K562 (cell line): ENCODE data around the gene OR2V2. TPM values are rescaled to one million over a fixed set of nuclear protein-coding genes. Genes with fewer than 3 reads are reported as not detected.

ENCODE experiments used
- CBX3 ChIP-seq, 2 experiments: IDR thresholded peaks; 1 replicate in 1 of 2; 2 replicates in 1 of 2; pipeline ENCODE4 v1.6.1; 2012; ENCODE audit warnings: inconsistent platforms in 2 of 2, low read length in 2 of 2, borderline replicate concordance in 1 of 2, control low read depth in 1 of 2
- CCNT2 ChIP-seq: IDR thresholded peaks from 2 replicates; pipeline ENCODE4 v1.6.1; 2011; ENCODE audit warnings: borderline replicate concordance, low read depth, mild to moderate bottlenecking, moderate library complexity, mixed read lengths, low read length; ENCODE audit not compliant: insufficient read length; ENCODE audit errors: extremely low read depth
- CGGBP1 ChIP-seq: fragments of 250-450 bp; sonication (Bioruptor Pico); IDR thresholded peaks from 2 replicates; pipeline ENCODE4 v1.9.0; 2021; ENCODE audit warnings: mild to moderate bottlenecking
- ESRRB ChIP-seq: fragments of 250-450 bp; sonication (Bioruptor Pico); IDR thresholded peaks from 2 replicates; pipeline ENCODE4 v1.5.0; 2020; ENCODE audit warnings: mild to moderate bottlenecking, moderate library complexity, borderline replicate concordance
- HDAC8 ChIP-seq: fragments of 450-650 bp; IDR thresholded peaks from 2 replicates; pipeline ENCODE4 v1.6.1; 2016; ENCODE audit warnings: mild to moderate bottlenecking, missing genetic modification characterization, moderate library complexity, missing compliant biosample characterization
- HMG20B ChIP-seq: fragments of 250-450 bp; sonication (Bioruptor Pico); IDR thresholded peaks from 2 replicates; pipeline ENCODE4 v1.5.0; 2021; ENCODE audit warnings: mild to moderate bottlenecking
- MEIS2 ChIP-seq: fragments of 450-650 bp; IDR thresholded peaks from 2 replicates; pipeline ENCODE4 v1.6.1; 2014; ENCODE audit warnings: mild to moderate bottlenecking; ENCODE audit not compliant: partially characterized antibody
- NFIX ChIP-seq: fragments of 250-450 bp; sonication (Bioruptor Pico); IDR thresholded peaks from 2 replicates; pipeline ENCODE4 v1.4.0; 2020; ENCODE audit warnings: low read depth, mild to moderate bottlenecking, moderate library complexity
- NR1H2 ChIP-seq: sonication (generic); formaldehyde crosslinking; IDR thresholded peaks from 2 replicates; pipeline ENCODE4 v1.4.0; 2020; ENCODE audit warnings: mild to moderate bottlenecking, missing genetic modification reagents
- RFX1 ChIP-seq: fragments of 450-650 bp; IDR thresholded peaks from 2 replicates; pipeline ENCODE4 v1.6.1; 2016; ENCODE audit warnings: mild to moderate bottlenecking, moderate library complexity
- XRCC3 ChIP-seq: fragments of 450-650 bp; IDR thresholded peaks from 2 replicates; pipeline ENCODE4 v1.6.1; 2017; ENCODE audit warnings: mild to moderate bottlenecking, moderate library complexity
- ZEB2 ChIP-seq: fragments of 450-650 bp; IDR thresholded peaks from 2 replicates; pipeline ENCODE4 v1.6.1; 2016
- ZNF217 ChIP-seq: sonication (generic); formaldehyde crosslinking; IDR thresholded peaks from 2 replicates; pipeline ENCODE4 v1.8.0; 2022; ENCODE audit warnings: mild to moderate bottlenecking, missing genetic modification reagents
- polyA plus RNA-seq, 8 experiments: library from polyadenylated mRNA; depleted of rRNA in 4 of 8; stranded (reverse) in 5 of 8; unstranded in 3 of 8; fragments of >200 nt; fragmentation: Nextera tagmentation in 2 of 8; fragmentation: Illumina TruSeq in 1 of 8; extraction: Ambion mirVana in 2 of 8; extraction: Trizol in 1 of 8; gene quantifications; 2 replicates each; pipeline versions ENCODE4 v1.2.1 to v1.2.3, GENCODE V29; 2011 to 2014; ENCODE audit warnings: inconsistent platforms in 1 of 8, missing spikeins in 1 of 8
- total RNA-seq, 7 experiments: library from RNA; depleted of rRNA in 6 of 7; stranded (reverse); fragments of >200 nt in 6 of 7; fragmentation: Illumina TruSeq in 2 of 7; extraction: Trizol in 2 of 7; gene quantifications; 2 replicates each; pipeline versions ENCODE4 v1.2.1 to v1.2.3, GENCODE V29; 2011 to 2021; ENCODE audit warnings: low replicate concordance in 1 of 7
- TF ChIP-seq, protein P1 (sequence below): sonication (generic); formaldehyde crosslinking; IDR thresholded peaks from 2 replicates; pipeline ENCODE4 v1.8.0; 2023; ENCODE audit warnings: mild to moderate bottlenecking, missing genetic modification reagents
- TF ChIP-seq, protein P2 (sequence below): fragments of 450-650 bp; conservative IDR thresholded peaks from 2 replicates; pipeline ENCODE4 v1.6.1; 2016; ENCODE audit warnings: missing genetic modification characterization, low read depth, mild to moderate bottlenecking, missing compliant biosample characterization, moderate library complexity
- TF ChIP-seq, protein P3 (sequence below): fragments of 250-450 bp; sonication (Bioruptor Pico); IDR thresholded peaks from 2 replicates; pipeline ENCODE4 v1.4.0; 2020; ENCODE audit warnings: mild to moderate bottlenecking, moderate library complexity, borderline replicate concordance
- TF ChIP-seq, protein P4 (sequence below): fragments of 450-650 bp; formaldehyde crosslinking; IDR thresholded peaks from 2 replicates; pipeline ENCODE4 v1.4.0; 2022; ENCODE audit warnings: missing genetic modification characterization

Gene OR2V2
- total and polyA plus RNA-seq, 9 of the 15 experiments (the other 6 are each of a cell fraction or from before 2014, with no cell fraction given) = 0.01 TPM; not detected in 8

DNA sequence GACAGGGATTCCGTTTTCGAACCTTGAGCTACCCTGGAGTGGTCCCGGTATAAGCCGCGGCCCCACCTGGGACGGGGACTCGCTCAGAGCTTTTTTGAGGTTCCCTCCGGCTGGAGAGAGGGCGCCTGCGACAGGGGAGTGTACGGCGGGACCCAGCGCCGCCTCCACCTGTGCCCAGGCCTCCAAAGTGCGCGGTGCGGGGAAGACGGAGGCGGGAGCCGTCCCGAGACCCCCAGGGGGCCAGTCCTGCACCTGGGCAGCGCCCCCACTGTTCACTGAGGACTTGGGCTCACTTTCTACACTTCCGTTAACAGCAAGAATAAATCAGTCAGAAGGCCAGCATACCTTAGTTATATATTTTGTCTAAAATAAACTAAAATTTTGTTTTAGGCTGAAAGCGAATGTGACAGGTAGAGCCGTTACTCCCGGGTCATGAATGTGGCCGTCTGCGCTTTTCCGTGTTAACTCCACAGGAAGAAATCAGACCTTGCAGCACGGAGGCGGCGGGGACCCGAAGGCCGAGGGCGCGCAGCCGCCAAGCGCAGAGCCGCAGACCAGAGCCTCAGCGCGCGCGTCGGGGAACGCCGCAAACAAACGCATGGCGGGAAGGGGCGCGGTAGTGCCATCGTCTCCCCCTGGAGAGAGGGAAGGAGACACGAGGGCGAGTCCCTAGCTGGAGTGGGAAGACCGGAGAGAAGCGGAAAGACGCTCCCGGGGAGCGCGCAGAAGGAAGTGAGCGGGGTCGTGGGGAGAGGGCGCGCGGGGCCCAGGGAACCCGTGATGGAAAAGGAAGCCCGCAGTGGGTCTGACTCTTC is 43.5 kb downstream of the OR2V2 start (continued):
- TF ChIP-seq, protein P1, sequence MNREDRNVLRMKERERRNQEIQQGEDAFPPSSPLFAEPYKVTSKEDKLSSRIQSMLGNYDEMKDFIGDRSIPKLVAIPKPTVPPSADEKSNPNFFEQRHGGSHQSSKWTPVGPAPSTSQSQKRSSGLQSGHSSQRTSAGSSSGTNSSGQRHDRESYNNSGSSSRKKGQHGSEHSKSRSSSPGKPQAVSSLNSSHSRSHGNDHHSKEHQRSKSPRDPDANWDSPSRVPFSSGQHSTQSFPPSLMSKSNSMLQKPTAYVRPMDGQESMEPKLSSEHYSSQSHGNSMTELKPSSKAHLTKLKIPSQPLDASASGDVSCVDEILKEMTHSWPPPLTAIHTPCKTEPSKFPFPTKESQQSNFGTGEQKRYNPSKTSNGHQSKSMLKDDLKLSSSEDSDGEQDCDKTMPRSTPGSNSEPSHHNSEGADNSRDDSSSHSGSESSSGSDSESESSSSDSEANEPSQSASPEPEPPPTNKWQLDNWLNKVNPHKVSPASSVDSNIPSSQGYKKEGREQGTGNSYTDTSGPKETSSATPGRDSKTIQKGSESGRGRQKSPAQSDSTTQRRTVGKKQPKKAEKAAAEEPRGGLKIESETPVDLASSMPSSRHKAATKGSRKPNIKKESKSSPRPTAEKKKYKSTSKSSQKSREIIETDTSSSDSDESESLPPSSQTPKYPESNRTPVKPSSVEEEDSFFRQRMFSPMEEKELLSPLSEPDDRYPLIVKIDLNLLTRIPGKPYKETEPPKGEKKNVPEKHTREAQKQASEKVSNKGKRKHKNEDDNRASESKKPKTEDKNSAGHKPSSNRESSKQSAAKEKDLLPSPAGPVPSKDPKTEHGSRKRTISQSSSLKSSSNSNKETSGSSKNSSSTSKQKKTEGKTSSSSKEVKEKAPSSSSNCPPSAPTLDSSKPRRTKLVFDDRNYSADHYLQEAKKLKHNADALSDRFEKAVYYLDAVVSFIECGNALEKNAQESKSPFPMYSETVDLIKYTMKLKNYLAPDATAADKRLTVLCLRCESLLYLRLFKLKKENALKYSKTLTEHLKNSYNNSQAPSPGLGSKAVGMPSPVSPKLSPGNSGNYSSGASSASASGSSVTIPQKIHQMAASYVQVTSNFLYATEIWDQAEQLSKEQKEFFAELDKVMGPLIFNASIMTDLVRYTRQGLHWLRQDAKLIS (CRISPR knock-in tag) = no peak
- TF ChIP-seq RFX1 = no peak
- no peak for TF ChIP-seq HDAC8 (tag)
- TF ChIP-seq CGGBP1 = no peak
- 0 out of 2 replicates have a peak, but pooled peaks have one; percentile 10 for TF ChIP-seq ZEB2
- no peak for TF ChIP-seq CCNT2
- no peak for TF ChIP-seq ZNF217 (CRISPR knock-in tag)
- TF ChIP-seq HMG20B = no peak
- TF ChIP-seq ESRRB (CRISPR knock-in tag) = no peak
- TF ChIP-seq NFIX (CRISPR knock-in tag) = no peak
- TF ChIP-seq, protein P2, sequence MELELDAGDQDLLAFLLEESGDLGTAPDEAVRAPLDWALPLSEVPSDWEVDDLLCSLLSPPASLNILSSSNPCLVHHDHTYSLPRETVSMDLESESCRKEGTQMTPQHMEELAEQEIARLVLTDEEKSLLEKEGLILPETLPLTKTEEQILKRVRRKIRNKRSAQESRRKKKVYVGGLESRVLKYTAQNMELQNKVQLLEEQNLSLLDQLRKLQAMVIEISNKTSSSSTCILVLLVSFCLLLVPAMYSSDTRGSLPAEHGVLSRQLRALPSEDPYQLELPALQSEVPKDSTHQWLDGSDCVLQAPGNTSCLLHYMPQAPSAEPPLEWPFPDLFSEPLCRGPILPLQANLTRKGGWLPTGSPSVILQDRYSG (tag) = no peak
- TF ChIP-seq, protein P3, sequence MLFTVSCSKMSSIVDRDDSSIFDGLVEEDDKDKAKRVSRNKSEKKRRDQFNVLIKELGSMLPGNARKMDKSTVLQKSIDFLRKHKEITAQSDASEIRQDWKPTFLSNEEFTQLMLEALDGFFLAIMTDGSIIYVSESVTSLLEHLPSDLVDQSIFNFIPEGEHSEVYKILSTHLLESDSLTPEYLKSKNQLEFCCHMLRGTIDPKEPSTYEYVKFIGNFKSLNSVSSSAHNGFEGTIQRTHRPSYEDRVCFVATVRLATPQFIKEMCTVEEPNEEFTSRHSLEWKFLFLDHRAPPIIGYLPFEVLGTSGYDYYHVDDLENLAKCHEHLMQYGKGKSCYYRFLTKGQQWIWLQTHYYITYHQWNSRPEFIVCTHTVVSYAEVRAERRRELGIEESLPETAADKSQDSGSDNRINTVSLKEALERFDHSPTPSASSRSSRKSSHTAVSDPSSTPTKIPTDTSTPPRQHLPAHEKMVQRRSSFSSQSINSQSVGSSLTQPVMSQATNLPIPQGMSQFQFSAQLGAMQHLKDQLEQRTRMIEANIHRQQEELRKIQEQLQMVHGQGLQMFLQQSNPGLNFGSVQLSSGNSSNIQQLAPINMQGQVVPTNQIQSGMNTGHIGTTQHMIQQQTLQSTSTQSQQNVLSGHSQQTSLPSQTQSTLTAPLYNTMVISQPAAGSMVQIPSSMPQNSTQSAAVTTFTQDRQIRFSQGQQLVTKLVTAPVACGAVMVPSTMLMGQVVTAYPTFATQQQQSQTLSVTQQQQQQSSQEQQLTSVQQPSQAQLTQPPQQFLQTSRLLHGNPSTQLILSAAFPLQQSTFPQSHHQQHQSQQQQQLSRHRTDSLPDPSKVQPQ (CRISPR knock-in tag) = no peak
- no peak for TF ChIP-seq XRCC3
- TF ChIP-seq, protein P4, sequence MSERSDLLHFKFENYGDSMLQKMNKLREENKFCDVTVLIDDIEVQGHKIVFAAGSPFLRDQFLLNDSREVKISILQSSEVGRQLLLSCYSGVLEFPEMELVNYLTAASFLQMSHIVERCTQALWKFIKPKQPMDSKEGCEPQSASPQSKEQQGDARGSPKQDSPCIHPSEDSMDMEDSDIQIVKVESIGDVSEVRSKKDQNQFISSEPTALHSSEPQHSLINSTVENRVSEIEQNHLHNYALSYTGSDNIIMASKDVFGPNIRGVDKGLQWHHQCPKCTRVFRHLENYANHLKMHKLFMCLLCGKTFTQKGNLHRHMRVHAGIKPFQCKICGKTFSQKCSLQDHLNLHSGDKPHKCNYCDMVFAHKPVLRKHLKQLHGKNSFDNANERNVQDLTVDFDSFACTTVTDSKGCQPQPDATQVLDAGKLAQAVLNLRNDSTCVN (CRISPR knock-in tag) = 0 out of 2 replicates have a peak, but pooled peaks have one; percentile 15
- TF ChIP-seq NR1H2 (CRISPR knock-in tag) = no peak
- peak; percentile 19 for TF ChIP-seq MEIS2
- TF ChIP-seq CBX3 (IDR thresholded peaks at IDR 0.05; ENCODE audit: borderline replicate concordance in 1 of 2, low read length in 2 of 2) = no peak
